Neural progenitor cell (in vitro differentiated cells): ENCODE data around the gene RIC3. TPM values are rescaled to one million over a fixed set of nuclear protein-coding genes. Genes with fewer than 3 reads are reported as not detected.

Source experiments
- DNase-seq: peaks from one replicate; pipeline ENCODE4 v3.0.0-alpha.2; 2016; ENCODE audit warnings: low spot score
- H2AFZ ChIP-seq: fragments of 200-600 bp; sonication (generic); replicated peaks from 2 replicates; pipeline ENCODE4 v1.6.1; 2016; ENCODE audit warnings: antibody characterized with exemption
- H3F3A ChIP-seq: fragments of 200-600 bp; sonication (generic); 2 replicates; pipeline ENCODE4 v1.6.1; 2016; ENCODE audit warnings: antibody characterized with exemption, low read depth
- H3K27ac ChIP-seq: fragments of 200-600 bp; sonication (generic); 2 replicates; pipeline ENCODE4 v1.5.1; 2016; ENCODE audit warnings: mild to moderate bottlenecking
- H3K27me3 ChIP-seq: fragments of 200-600 bp; sonication (generic); 2 replicates; pipeline ENCODE4 v1.6.1; 2016; ENCODE audit warnings: mild to moderate bottlenecking, moderate library complexity
- H3K36me3 ChIP-seq: fragments of 200-600 bp; sonication (generic); 2 replicates; pipeline ENCODE4 v1.5.1; 2016
- H3K4me1 ChIP-seq: fragments of 200-600 bp; sonication (generic); 2 replicates; pipeline ENCODE4 v1.6.1; 2016; ENCODE audit warnings: mixed run types
- H3K4me2 ChIP-seq: fragments of 200-600 bp; sonication (generic); 2 replicates; pipeline ENCODE4 v1.6.1; 2016
- H3K4me3 ChIP-seq: fragments of 200-600 bp; sonication (generic); 2 replicates; pipeline ENCODE4 v1.5.1; 2016
- H3K79me2 ChIP-seq: fragments of 200-600 bp; sonication (generic); 2 replicates; pipeline ENCODE4 v1.6.1; 2016; ENCODE audit warnings: low read depth
- H3K9ac ChIP-seq: fragments of 200-600 bp; sonication (generic); 2 replicates; pipeline ENCODE4 v1.6.1; 2016
- H3K9me3 ChIP-seq: fragments of 200-600 bp; sonication (generic); 2 replicates; pipeline ENCODE4 v1.5.1; 2016; ENCODE audit warnings: low read depth
- H4K20me1 ChIP-seq: fragments of 200-600 bp; sonication (generic); 2 replicates; pipeline ENCODE4 v1.6.1; 2016; ENCODE audit warnings: low read depth
- H3K27ac Mint-ChIP-seq: 3 replicates; pipeline ENCODE4 v1.8.0; 2021; ENCODE audit warnings: mixed read lengths
- H3K27me3 Mint-ChIP-seq: 2 replicates; pipeline ENCODE4 v1.8.0; 2022; ENCODE audit warnings: low read depth, mild to moderate bottlenecking, inconsistent platforms, moderate library complexity, mixed read lengths; ENCODE audit not compliant: insufficient read depth
- H3K36me3 Mint-ChIP-seq: 3 replicates; pipeline ENCODE4 v1.8.0; 2021; ENCODE audit warnings: mixed read lengths
- H3K4me1 Mint-ChIP-seq: 3 replicates; pipeline ENCODE4 v1.8.0; 2021; ENCODE audit warnings: mixed read lengths
- H3K4me3 Mint-ChIP-seq: 3 replicates; pipeline ENCODE4 v1.8.0; 2021; ENCODE audit warnings: mild to moderate bottlenecking, moderate library complexity, mixed read lengths
- H3K9me3 Mint-ChIP-seq: 3 replicates; pipeline ENCODE4 v1.8.0; 2020; ENCODE audit warnings: mixed read lengths
- EZH2 ChIP-seq: fragments of 200-600 bp; sonication (generic); IDR thresholded peaks from 2 replicates; pipeline ENCODE4 v1.6.1; 2017; ENCODE audit warnings: antibody characterized with exemption, mild to moderate bottlenecking, moderate library complexity
- EZH2phosphoT487 ChIP-seq: fragments of 200-600 bp; sonication (generic); IDR thresholded peaks from 2 replicates; pipeline ENCODE4 v1.6.1; 2017; ENCODE audit warnings: antibody characterized with exemption
- total RNA-seq: library from RNA; depleted of rRNA; stranded (reverse); fragments of >200 nt; gene quantifications from 2 replicates; pipeline ENCODE4 v1.2.3, GENCODE V29; 2015; ENCODE audit warnings: low replicate concordance
- TF ChIP-seq, protein P1 (sequence below): fragments of 200-600 bp; sonication (generic); IDR thresholded peaks from 2 replicates; pipeline ENCODE4 v1.5.1; 2017; ENCODE audit warnings: antibody characterized with exemption, mild to moderate bottlenecking

Gene RIC3
- total RNA-seq, 1 donor from 2014 or later, result 33.7 TPM

DNA sequence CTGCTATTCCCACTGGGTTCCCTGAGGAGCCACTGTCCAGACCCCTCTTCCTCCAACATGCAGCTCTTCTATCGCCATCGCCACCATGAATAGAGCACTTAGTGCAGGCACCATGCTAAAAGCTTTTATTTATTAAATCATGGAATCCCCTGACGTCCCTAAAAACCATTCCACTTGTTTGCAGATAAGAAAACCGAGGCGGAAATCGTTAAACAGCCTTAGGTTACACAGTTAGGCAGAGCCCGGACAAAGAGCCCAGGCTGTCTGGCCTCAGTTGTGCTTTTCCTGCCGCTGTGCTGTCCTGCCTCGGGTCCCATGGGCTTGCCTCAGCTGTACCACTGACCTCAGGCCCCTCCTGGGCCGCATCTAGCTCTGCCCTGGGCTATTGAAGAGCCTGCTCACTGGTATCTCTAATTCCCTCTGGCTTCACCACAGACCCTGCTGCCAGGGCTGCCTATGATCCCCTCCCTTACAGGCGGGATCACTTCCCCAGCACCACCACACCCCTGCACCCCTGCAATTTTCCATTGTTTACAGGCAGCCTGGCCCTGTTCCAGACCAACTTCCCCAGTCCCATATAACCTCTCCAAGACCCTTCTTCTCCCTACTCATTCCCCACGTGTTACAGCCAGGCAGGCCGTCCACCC lies 100.8 kb downstream of the RIC3 start:
- Histone ChIP-seq H3K9ac (no peak overlapping the region), H3K79me2 (no peaks in the 10 kb centered on the region), H3K9me3 (no peaks in the 10 kb centered on the region), H3K27me3 (peaks cover 7% of the 10 kb centered on the region), H3K36me3 (no peaks in the 10 kb centered on the region), H3F3A (peaks cover 3% of the 10 kb centered on the region), H3K27ac (no peak overlapping the region), H2AFZ (peak overlapping the region; percentile 4), H4K20me1 (no peaks in the 10 kb centered on the region), H3K4me1 (peaks cover 13% of the 10 kb centered on the region), H3K4me2 (no peak overlapping the region), H3K4me3 (no peak overlapping the region)
- peaks cover 21% of the 10 kb centered on the region for H3K27me3 Mint-ChIP-seq
- no peak overlapping the region for H3K4me3 Mint-ChIP-seq
- DNase-seq, result no peak
- H3K27ac Mint-ChIP-seq, result peak overlapping the region; percentile 70
- peaks cover 24% of the 10 kb centered on the region for H3K4me1 Mint-ChIP-seq
- no peaks in the 10 kb centered on the region for H3K36me3 Mint-ChIP-seq
- TF ChIP-seq EZH2 (no peak), EZH2phosphoT487 (no peak)
- TF ChIP-seq, protein P1, sequence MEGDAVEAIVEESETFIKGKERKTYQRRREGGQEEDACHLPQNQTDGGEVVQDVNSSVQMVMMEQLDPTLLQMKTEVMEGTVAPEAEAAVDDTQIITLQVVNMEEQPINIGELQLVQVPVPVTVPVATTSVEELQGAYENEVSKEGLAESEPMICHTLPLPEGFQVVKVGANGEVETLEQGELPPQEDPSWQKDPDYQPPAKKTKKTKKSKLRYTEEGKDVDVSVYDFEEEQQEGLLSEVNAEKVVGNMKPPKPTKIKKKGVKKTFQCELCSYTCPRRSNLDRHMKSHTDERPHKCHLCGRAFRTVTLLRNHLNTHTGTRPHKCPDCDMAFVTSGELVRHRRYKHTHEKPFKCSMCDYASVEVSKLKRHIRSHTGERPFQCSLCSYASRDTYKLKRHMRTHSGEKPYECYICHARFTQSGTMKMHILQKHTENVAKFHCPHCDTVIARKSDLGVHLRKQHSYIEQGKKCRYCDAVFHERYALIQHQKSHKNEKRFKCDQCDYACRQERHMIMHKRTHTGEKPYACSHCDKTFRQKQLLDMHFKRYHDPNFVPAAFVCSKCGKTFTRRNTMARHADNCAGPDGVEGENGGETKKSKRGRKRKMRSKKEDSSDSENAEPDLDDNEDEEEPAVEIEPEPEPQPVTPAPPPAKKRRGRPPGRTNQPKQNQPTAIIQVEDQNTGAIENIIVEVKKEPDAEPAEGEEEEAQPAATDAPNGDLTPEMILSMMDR, result no peak
- H3K9me3 Mint-ChIP-seq, result no peaks in the 10 kb centered on the region

DNA sequence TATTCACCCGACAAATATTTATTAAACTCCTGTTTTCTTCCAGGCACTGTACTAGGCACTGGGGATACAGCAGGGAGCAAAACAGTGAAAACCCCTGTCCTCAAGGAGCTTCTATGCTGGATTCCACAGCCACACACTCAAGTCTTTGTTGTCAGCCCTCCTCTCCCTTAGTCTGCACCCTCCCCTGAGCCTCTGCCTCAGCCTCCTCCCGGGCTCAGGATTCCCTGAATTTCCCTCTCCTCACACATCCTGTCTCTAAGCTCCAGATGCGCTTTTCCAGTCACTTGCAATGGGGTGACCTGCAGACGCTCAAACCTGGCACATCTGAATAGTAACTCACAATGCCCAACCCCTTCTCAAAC lies 101.3 kb downstream of the RIC3 start:
- no peaks in the 10 kb centered on the region for H3K79me2 ChIP-seq
- H3K9me3 ChIP-seq, result no peaks in the 10 kb centered on the region
- Mint-ChIP-seq H3K27me3 (peaks cover 17% of the 10 kb centered on the region), H3K4me3 (no peak overlapping the region), H3K9me3 (no peaks in the 10 kb centered on the region), H3K36me3 (no peaks in the 10 kb centered on the region), H3K4me1 (peaks cover 21% of the 10 kb centered on the region), H3K27ac (no peak overlapping the region)
- peaks cover 8% of the 10 kb centered on the region for H3K4me1 ChIP-seq
- no peak overlapping the region for H3K9ac ChIP-seq
- no peak for TF ChIP-seq EZH2phosphoT487
- TF ChIP-seq, protein P1, result no peak
- no peak for TF ChIP-seq EZH2
- no peak overlapping the region for H3K27ac ChIP-seq
- no peak overlapping the region for H3K4me3 ChIP-seq
- H4K20me1 ChIP-seq, result no peaks in the 10 kb centered on the region
- H3K27me3 ChIP-seq, result peaks cover 7% of the 10 kb centered on the region
- no peaks in the 10 kb centered on the region for H3K36me3 ChIP-seq
- no peak overlapping the region for H3K4me2 ChIP-seq
- no peak overlapping the region for H2AFZ ChIP-seq
- peaks cover 2% of the 10 kb centered on the region for H3F3A ChIP-seq
- no peak for DNase-seq

DNA sequence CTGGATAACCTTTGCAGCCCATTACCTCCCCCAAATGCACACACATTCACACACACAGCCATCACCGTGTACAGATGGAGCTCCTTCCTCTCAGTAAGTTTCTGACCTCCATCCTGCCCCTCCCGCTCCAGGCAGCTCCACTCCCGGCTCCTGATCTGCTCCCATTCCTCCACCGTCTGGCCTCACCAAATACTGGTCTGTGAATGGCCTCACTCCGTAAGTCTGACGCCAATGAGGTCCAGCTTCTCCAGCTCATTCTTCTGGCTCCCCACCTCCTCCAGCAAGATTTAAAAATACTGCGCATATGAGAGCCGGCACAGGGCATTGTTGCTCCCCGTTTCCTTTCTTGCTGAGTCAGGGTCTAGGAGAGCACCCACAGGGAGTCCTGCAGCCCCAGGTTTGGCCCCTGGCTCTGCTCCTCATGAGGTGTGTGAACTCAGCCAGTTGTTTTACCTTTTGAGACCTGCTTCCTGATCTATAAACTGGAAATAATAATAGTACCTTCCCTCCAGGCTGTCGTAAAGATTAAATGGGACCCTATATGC lies 101.8 kb downstream of the RIC3 start:
- no peaks in the 10 kb centered on the region for H3F3A ChIP-seq
- no peak overlapping the region for H3K27ac Mint-ChIP-seq
- H3K4me2 ChIP-seq, result no peak overlapping the region
- no peaks in the 10 kb centered on the region for H3K36me3 Mint-ChIP-seq
- no peak overlapping the region for H3K4me3 ChIP-seq
- H4K20me1 ChIP-seq, result no peaks in the 10 kb centered on the region
- H3K9me3 Mint-ChIP-seq, result no peaks in the 10 kb centered on the region
- H3K27ac ChIP-seq, result no peak overlapping the region
- H3K36me3 ChIP-seq, result no peaks in the 10 kb centered on the region
- DNase-seq, result no peak
- H3K27me3 Mint-ChIP-seq, result peaks cover 17% of the 10 kb centered on the region
- H3K4me1 ChIP-seq, result peaks cover 4% of the 10 kb centered on the region
- no peak overlapping the region for H2AFZ ChIP-seq
- H3K9me3 ChIP-seq, result no peaks in the 10 kb centered on the region
- TF ChIP-seq, protein P1, result no peak
- no peaks in the 10 kb centered on the region for H3K79me2 ChIP-seq
- no peak overlapping the region for H3K9ac ChIP-seq
- H3K27me3 ChIP-seq, result peaks cover 7% of the 10 kb centered on the region
- H3K4me3 Mint-ChIP-seq, result no peak overlapping the region
- H3K4me1 Mint-ChIP-seq, result peaks cover 16% of the 10 kb centered on the region
